HL-60 (cell line): ENCODE measurements around the gene MINPP1.
"Not testable (repeated sequence)": the region's sequence is repeated elsewhere in the genome, so short reads cannot be mapped to it uniquely, and the experiment has no call there.

Experiments
- CTCF ChIP-seq: IDR thresholded peaks from one replicate; pipeline ENCODE4 v1.5.1; 2011; ENCODE audit warnings: low read length, control low read depth, inconsistent platforms; ENCODE audit not compliant: insufficient read depth
- POLR2AphosphoS5 ChIP-seq: IDR thresholded peaks from 2 replicates; pipeline ENCODE4 v1.6.1; 2012; ENCODE audit warnings: low read depth

GRCh38 chr10:87488733-87489132, 16.0 kb upstream of the MINPP1 start:
- not testable (repeated sequence) for TF ChIP-seq CTCF, POLR2AphosphoS5
